Endodermal cell (in vitro differentiated cells): ENCODE results near the gene TBC1D16. TPM values are rescaled to one million over a fixed set of nuclear protein-coding genes. Genes with fewer than 3 reads are reported as not detected.

Experiments used
- DNase-seq: peaks from one replicate; pipeline ENCODE4 v3.0.0-alpha.2; 2017
- H3K27ac ChIP-seq: 2 replicates; pipeline ENCODE4 v1.5.1; 2013; ENCODE audit warnings: mild to moderate bottlenecking, low read depth, low read length, moderate library complexity
- H3K27me3 ChIP-seq: 2 replicates; pipeline ENCODE4 v1.6.1; 2013; ENCODE audit warnings: mild to moderate bottlenecking, low read length, moderate library complexity; ENCODE audit not compliant: insufficient read depth, control insufficient read depth, poor library complexity, severe bottlenecking
- H3K36me3 ChIP-seq: 2 replicates; pipeline ENCODE4 v1.7.0; 2013; ENCODE audit warnings: mild to moderate bottlenecking, low read length, moderate library complexity; ENCODE audit not compliant: control insufficient read depth, insufficient read depth
- H3K4me1 ChIP-seq: one replicate; pipeline ENCODE4 v1.7.0; 2013; ENCODE audit warnings: low read length; ENCODE audit not compliant: control insufficient read depth, insufficient read depth
- H3K4me3 ChIP-seq: 2 replicates; pipeline ENCODE4 v1.5.1; 2013; ENCODE audit warnings: mild to moderate bottlenecking, low read length, moderate library complexity
- H3K9ac ChIP-seq: 2 replicates; pipeline ENCODE4 v1.6.1; 2013; ENCODE audit warnings: mild to moderate bottlenecking, low read length, moderate library complexity; ENCODE audit not compliant: poor library complexity, severe bottlenecking; ENCODE audit errors: extremely low read depth
- H3K9me3 ChIP-seq: 2 replicates; pipeline ENCODE4 v1.6.1; 2013; ENCODE audit warnings: mild to moderate bottlenecking, low read length, moderate library complexity; ENCODE audit not compliant: control insufficient read depth
- H3K27ac Mint-ChIP-seq: 2 replicates; pipeline ENCODE4 v1.8.0; 2020; ENCODE audit warnings: mixed read lengths
- H3K27me3 Mint-ChIP-seq: 2 replicates; pipeline ENCODE4 v1.8.0; 2021; ENCODE audit warnings: mild to moderate bottlenecking, mixed read lengths; ENCODE audit not compliant: insufficient read depth
- H3K36me3 Mint-ChIP-seq: 2 replicates; pipeline ENCODE4 v1.8.0; 2020; ENCODE audit warnings: low read depth, mixed read lengths
- H3K4me1 Mint-ChIP-seq: 2 replicates; pipeline ENCODE4 v1.8.0; 2020; ENCODE audit warnings: mixed read lengths
- H3K4me3 Mint-ChIP-seq: 2 replicates; pipeline ENCODE4 v1.8.0; 2020; ENCODE audit warnings: mild to moderate bottlenecking, moderate library complexity, mixed read lengths
- H3K9me3 Mint-ChIP-seq: 2 replicates; pipeline ENCODE4 v1.8.0; 2020; ENCODE audit warnings: mild to moderate bottlenecking, mixed read lengths
- CTCF ChIP-seq: fragments of 200-600 bp; sonication (generic); conservative IDR thresholded peaks from 2 replicates; pipeline ENCODE4 v1.5.0; 2021; ENCODE audit warnings: antibody characterized with exemption, mild to moderate bottlenecking
- WGBS, 2 experiments: methylation state at CpG; one replicate each; pipeline versions ENCODE4 v1.1.5 to v1.1.7; 2013; ENCODE audit warnings: missing lambda C conversion rate in 2 of 2, mixed read lengths in 1 of 2; ENCODE audit not compliant: insufficient coverage in 1 of 2, insufficient read length in 1 of 2; 5-methylcytosine and 5-hydroxymethylcytosine counted together
- total RNA-seq, 2 donors: library from RNA; stranded (reverse); fragmentation: NEBNext Ultra II Directional in 1 of 2; extraction: Animal tissue kit (Norgen Biotek cat#: 25700) in 1 of 2; gene quantifications; 2 replicates in 1 of 2; 3 replicates in 1 of 2; pipeline ENCODE4 v1.2.1, GENCODE V29; 2021

Gene TBC1D16
- total RNA-seq, 2 donors from 2014 or later = 88.2 to 116 TPM

GRCh38 chr17:80010283-80010858 is 25.3 kb downstream of the TBC1D16 start:
- peaks cover 12% of the 10 kb centered on the region for H3K4me1 Mint-ChIP-seq
- no peaks in the 10 kb centered on the region for H3K4me1 ChIP-seq
- H3K9me3 Mint-ChIP-seq = no peaks in the 10 kb centered on the region
- no peaks in the 10 kb centered on the region for H3K27me3 ChIP-seq
- DNase-seq = no peak
- peaks cover 6% of the 10 kb centered on the region for H3K9me3 ChIP-seq
- H3K27ac Mint-ChIP-seq = no peak overlapping the region
- no peak for TF ChIP-seq CTCF
- no peak overlapping the region for H3K4me3 Mint-ChIP-seq
- no peak overlapping the region for H3K4me3 ChIP-seq
- no peak overlapping the region for H3K9ac ChIP-seq
- no peaks in the 10 kb centered on the region for H3K27me3 Mint-ChIP-seq
- H3K36me3 Mint-ChIP-seq = peaks cover 19% of the 10 kb centered on the region
- H3K27ac ChIP-seq = no peak overlapping the region
- H3K36me3 ChIP-seq = peaks cover 14% of the 10 kb centered on the region
- WGBS, 2 experiments = 95 to 96% methylated on average over 31 to 33 of the region's 33 CpGs

GRCh38 chr17:80009391-80010282 is 26.0 kb downstream of the TBC1D16 start:
- Histone ChIP-seq H3K36me3 (peaks cover 19% of the 10 kb centered on the region), H3K4me3 (no peak overlapping the region), H3K9me3 (peaks cover 2% of the 10 kb centered on the region), H3K27ac (no peak overlapping the region), H3K9ac (no peak overlapping the region), H3K4me1 (no peaks in the 10 kb centered on the region), H3K27me3 (no peaks in the 10 kb centered on the region)
- Mint-ChIP-seq H3K27me3 (no peaks in the 10 kb centered on the region), H3K36me3 (peaks cover 17% of the 10 kb centered on the region), H3K4me3 (no peak overlapping the region), H3K9me3 (no peaks in the 10 kb centered on the region), H3K4me1 (peaks cover 12% of the 10 kb centered on the region), H3K27ac (peak overlapping the region; percentile 52)
- no peak for DNase-seq
- no peak for TF ChIP-seq CTCF
- 96 to 99% methylated on average over 26 to 34 of the region's 34 CpGs for WGBS, 2 experiments

- Mint-ChIP-seq H3K36me3 (peaks cover 20% of the 10 kb centered on the region), H3K27ac (peak overlapping the region; percentile 52), H3K27me3 (no peaks in the 10 kb centered on the region), H3K4me1 (peaks cover 12% of the 10 kb centered on the region), H3K4me3 (no peak overlapping the region), H3K9me3 (no peaks in the 10 kb centered on the region)
- no peak overlapping the region for H3K4me3 ChIP-seq
- no peaks in the 10 kb centered on the region for H3K9me3 ChIP-seq
- no peaks in the 10 kb centered on the region for H3K4me1 ChIP-seq
- no peaks in the 10 kb centered on the region for H3K27me3 ChIP-seq
- 92 to 93% methylated on average over 17 to 18 of the region's 18 CpGs for WGBS, 2 experiments
- TF ChIP-seq CTCF = no peak
- H3K36me3 ChIP-seq = peaks cover 17% of the 10 kb centered on the region
- DNase-seq = no peak
- no peak overlapping the region for H3K27ac ChIP-seq
- H3K9ac ChIP-seq = no peak overlapping the region
These were observed 26.8 kb downstream of the TBC1D16 start for GRCh38 chr17:80008848-80009247.
